GM21529 (cell line): Measurements from ENCODE around the gene PSTPIP1.

ENCODE experiments used
- ATAC-seq: cut with Tn5 transposase; IDR thresholded peaks from one replicate; pipeline ENCODE4 v1.9.1; 2021; ENCODE audit not compliant: unreplicated experiment

The PSTPIP1 gene

DNA sequence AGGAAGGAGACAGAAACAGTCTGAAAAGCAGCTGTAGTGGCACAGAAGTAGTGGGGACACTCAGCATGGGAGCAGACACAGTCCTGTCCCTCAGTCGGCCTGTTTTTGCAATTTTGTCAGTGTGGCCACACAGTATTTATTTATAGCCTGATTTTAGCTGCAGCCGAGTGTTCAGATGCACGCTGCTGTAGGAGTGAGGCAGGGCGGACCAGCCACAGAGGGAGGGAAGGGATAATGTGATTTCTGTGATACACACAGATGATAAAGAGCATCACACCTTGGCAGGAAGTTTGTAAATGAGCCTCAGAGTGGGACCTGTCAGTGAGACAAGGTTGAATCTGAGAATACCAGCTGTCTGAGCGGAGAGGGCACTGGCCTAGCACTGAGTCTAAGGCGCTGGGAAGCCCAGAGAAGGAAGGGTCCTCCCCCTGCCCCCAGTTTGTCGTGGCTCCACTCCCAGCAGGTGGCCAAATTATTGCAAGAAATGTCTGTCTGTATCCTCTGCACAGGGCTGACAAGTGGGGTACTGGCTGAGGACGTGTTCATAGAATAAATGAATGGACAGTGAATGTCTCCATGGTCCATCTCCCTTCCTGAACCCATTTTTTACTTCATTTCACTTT is 3.8 kb downstream of the PSTPIP1 start:
- ATAC-seq: no peak

DNA sequence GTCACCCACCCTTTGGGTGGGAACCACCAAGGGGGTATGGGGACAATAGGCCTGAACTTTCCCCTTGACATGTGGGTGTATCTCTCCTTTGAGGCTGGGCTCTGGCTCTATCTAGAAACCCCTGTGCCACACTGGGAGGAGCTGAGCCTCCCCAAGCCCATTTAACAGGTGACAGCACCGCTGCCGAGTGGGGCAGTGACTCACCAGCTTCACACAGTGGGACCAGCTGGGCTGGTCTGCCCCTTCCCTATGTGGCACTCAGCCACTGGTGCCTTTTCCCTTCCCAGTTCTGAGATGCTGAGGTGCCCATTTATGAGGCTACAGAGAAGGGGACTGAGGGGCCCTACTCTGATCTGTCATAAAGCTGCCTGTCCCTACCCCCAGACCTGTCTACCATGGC is 5.1 kb downstream of the PSTPIP1 start:
- no peak for ATAC-seq

- ATAC-seq: no peak
Measured at GRCh38 chr15:77001351-77001750, 6.4 kb downstream of the PSTPIP1 start.

GRCh38 chr15:77001966-77002365 is 7.0 kb downstream of the PSTPIP1 start:
- ATAC-seq: no peak

GRCh38 chr15:77002436-77002835 is 7.5 kb downstream of the PSTPIP1 start:
- no peak for ATAC-seq

- ATAC-seq: peak; percentile 89
Measured at GRCh38 chr15:77002954-77003912, 8.3 kb downstream of the PSTPIP1 start.

DNA sequence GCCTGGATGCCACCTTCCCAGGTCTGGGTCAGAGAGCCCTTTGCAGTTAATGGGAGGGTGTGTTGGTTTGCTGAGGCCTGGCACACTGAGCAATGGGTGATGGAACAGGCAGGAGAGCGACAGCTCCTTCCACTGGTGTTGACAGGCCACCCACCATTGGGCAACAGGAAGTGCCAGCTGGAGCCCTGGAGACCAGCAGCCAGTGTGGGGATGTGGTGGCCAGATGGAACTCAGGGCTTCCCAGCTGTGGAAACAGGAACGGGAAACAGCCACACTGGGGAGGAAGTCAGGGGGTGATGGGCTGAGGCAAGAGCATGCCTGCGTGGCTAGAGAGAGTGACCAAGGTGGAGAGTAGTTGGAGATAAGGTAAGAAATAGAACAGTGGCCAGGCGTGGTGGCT is 9.3 kb downstream of the PSTPIP1 start:
- ATAC-seq: no peak

DNA sequence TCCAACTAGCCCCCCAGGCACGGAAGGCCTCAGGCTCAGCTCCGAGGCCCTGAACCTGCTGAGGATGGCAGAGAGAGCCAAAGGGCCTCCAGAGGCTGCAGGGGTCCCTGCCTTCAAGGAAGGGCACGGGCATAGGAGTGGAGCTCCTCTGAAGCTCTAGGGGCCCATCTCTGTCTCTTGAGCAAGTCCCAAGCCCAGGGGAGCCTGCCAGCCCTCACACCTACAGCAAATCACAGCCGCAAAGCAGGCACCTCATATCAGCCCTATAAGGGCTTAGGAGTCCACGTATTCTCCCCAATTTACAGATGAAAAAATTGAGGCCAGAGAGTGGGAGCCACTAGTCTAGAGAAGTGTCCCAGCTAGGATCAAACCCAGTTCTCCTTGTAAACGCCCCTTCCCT is 14.2 kb downstream of the PSTPIP1 start:
- ATAC-seq: no peak

- ATAC-seq: no peak
Measured at GRCh38 chr15:77009646-77010311, 14.9 kb downstream of the PSTPIP1 start.

GRCh38 chr15:77010312-77010686 is 15.4 kb downstream of the PSTPIP1 start:
- ATAC-seq: no peak

DNA sequence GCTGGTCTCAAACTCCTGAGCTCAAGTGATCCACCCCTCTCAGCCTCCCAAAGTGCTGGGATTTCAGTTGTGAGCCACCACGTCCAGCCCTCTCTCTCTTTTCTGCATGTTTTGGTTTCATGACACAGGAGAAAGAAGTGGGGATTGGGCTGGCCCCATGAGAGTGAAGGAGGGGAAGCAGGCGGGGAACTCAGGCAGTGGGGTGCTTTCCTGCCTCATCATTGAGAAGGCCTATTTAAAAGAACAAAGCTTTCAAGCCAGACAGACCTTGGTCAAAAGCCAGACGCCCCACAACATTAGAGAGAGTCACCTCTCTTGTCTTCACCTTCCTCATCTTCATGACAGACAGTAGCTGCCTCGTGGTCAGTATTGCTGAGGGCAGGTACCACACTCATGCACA is 15.9 kb downstream of the PSTPIP1 start:
- ATAC-seq: no peak

DNA sequence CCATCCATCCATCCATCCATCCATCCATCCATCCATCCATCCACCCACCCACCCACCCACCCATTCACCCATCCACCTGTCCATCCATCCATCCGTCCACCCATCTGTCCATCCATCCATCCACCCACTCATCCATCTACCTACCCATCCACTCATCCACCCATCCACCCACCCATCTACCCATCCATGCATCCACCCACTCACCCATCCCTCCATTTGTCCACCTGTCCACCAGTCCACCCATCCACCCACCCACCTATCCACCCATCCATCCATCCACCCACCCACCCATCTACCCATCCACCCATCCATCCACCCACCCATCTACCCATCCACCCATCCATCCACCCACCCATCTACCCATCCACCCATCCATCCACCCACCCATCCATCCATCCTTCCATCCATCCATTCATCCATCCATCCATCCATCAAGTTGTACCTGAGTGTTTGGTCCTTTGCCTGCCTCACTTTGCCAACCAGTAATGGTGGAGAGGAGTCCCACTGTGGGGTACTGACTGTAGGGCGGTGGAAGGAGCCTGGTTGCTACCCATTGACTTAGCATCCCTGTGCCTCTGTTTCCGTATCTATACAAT is 17.3 kb downstream of the PSTPIP1 start:
- no peak for ATAC-seq

DNA sequence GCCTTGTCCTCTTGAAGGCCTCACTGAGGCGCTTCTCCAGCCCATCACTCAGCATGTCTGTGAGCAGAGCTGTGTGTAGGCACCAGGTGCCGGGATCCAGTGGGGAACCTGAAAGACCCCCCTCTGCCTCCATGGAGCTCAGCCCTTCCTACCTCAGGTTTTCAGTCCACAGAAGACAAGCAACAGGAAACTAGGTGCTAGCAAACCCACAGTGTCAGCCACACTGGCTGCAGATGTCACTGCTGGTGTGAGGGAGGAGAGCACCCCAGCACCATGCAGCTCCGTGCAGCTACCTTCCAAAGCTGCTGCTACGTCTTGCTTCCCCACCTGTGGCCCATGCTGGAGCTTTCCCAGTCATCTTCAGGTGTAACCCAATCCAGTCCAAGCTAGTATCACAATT is 17.9 kb downstream of the PSTPIP1 start:
- ATAC-seq: no peak

DNA sequence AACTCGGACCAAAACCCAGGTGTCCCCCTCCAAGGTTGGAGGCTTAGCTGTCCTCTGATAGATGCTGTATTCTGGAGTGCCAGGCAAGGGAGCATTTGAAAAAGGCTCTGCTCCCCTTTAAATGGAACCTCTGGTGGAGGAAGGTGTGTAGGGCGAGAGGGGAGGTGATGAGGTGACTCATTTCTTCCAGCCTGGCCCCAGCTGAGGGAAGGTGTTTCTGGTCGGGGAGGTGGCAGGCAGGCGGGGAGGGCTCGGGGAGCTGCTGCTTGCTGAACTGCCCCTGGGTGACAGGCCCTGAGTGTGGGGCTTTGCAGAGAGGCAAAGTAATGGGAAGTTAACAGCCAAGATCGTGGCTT is 18.8 kb downstream of the PSTPIP1 start:
- ATAC-seq: peak; percentile 60

DNA sequence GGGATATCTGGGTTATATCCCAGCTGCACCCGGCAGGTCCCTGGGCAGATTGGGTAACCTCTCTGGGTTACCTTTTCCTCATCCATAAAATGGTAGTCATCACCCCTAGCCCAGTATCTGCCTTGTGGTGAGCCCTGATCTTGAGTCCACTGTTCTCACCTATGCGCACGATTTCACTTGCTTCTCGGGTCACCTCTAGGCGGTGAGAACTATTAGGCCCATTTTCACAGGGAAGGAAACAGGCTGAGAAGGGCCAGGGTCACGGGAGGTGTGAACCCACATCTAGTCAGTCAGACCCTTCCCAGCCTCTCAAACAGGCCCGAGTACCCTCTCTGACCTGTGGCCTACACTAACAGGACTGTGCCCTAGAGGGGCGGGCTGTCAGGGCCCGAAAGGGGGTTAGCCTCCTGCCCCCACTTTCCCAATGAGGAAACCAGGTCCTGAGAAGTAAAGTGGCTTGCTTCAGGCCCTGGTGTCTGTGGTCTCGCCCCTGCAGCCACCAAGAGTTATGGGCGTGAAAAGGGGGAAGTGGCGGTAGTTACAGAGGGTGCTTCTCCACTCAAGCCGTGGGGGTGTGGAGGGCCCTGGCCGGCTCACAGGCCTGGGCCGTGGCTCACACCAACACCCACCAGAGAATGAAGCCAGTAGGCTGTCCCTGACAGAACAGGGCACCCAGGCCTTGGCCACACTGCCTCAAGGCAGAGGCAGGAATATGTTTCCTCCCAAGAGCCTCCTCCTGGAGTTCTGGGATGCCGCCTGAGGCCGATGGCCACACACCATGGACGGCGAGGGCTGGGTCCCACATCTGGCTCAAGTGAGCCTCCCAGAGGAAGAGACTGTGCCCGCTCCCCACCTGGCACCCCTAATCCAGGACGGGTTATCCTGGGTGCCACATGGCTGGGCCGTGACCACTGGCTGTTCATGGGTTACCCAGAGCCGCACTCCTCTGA is 19.5 kb downstream of the PSTPIP1 start:
- no peak for ATAC-seq

GRCh38 chr15:77015646-77016320 is 20.9 kb downstream of the PSTPIP1 start:
- no peak for ATAC-seq

GRCh38 chr15:77016321-77016695 is 21.4 kb downstream of the PSTPIP1 start:
- ATAC-seq: no peak

GRCh38 chr15:77017091-77017660 is 22.2 kb downstream of the PSTPIP1 start:
- no peak for ATAC-seq
